AML-193 (cell line): ENCODE data around the gene PMEL.
"Not testable (repeated sequence)": the region's sequence is repeated elsewhere in the genome, so short reads cannot be mapped to it uniquely, and the experiment has no call there.

Source experiments
- DNase-seq, 2 experiments: peaks; one replicate each; lab custom pipeline; 2025; lab: John Stamatoyannopoulos, UW

The PMEL gene

DNA sequence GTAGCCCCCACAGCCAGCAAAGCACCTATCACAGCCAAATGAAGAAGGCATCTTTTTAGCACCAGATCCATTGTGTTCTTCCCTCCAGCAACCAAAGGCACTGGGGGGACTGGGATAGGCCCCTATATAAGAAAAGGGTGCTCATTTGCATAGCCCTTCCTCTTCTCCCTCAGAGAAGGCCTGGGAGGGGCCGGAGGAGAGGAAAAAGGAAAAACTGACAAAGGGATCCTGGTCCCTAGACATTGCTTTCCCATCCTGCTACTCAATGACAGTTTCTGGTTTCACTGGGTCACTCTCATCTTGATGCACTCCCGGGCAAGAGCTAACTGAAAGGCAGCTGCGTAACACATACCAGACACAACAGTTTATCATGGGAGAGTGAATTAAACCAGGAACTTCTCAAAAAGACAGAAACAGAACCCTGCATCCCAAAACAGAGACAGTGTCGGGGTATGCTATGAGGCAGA is at the start of gene PMEL:
PMEL (minus strand) TSS at position 102 of the 467 bp plus-strand sequence; CDS start at position 71, 31 bp downstream.
- DNase-seq, result no peak

DNA sequence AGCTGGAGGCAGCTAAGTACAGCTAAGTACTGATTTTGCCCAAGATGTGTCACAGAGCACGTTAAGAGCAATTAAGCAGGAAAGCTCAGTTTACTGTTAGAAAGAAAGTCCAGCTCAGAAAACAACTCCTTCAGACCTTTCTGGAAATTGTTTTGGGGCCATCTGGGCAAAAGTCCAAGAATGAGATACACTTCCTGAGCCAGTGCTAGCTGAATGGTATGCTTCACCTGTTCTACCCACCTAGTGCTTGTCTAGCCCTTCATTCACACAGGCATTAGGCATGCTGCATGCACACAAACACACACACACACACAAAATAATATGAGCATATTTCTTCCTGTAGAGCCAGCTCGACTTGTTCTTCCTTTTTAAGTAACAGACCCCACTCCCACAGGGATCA is 48.4 kb upstream of the PMEL start:
- no peak for DNase-seq

DNA sequence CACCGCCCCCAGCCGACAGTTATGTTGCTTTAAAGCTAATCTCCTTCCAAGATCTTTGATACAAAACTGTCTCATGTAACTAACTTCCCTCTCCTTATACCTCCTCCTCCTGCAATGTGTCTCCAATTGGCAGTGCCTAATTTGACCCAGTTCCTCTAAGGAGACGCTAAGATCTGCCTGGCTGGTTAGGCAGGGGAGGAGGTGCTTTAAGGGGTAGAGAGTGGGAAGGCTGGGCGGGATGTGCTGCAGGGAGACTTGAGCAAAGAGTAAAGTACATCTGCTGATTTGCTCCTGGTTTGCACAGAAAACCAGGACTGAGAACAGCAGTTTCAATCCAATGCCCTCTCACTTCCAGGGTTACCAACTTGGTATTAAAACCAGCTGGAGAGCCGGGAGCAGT is 47.6 kb upstream of the PMEL start:
- DNase-seq, result no peak

DNA sequence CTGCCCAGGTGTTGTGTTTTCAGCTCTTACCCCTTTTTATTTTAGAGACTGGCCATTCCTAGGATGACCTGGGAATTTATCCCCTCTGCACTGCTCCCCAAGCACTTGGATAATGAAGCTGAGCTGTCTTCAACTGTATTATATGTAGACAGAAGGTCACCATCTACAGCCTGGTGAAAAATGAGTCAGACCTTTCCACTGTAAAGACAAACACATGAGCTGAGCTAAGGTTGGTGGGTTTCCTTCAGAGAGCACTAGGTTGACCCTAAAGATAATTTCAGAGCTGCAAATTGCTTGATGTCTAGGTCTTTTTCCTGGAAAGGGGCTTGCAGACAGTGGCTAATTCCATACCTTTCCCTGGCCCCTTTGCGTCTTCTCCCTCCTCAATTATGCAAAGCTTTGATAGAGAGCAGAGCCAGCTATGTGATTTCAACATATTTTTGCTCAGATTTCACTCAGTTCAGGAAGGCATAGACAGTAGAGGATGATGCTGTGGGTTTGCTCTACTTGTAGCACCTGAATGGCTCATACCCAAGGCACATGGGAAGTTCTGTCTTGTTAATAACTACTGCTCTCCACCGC is 45.8 kb upstream of the PMEL start:
- DNase-seq, result no peak

DNA sequence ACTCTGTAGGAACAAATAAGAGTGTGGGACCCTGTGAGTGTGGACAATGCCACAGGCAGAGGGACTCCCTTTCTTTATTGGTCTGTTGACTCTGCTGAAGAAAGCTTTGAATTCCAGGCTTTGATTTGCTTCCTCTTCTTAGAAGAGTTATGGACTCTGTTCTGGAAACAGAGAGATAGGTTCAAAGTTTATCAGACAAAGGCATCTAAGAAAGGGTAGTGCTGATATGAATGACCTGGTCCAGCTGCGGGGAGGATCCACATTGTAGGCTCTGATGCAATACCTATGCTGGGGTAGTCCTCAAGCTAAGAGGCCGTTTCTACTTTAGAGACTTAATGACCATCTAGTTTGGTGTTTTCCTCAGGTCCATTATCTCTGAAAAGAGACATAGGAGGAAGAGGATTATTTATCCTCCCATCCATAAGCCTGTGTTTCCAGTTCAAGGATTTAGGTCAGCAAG is 44.3 kb upstream of the PMEL start:
- DNase-seq, result no peak

DNA sequence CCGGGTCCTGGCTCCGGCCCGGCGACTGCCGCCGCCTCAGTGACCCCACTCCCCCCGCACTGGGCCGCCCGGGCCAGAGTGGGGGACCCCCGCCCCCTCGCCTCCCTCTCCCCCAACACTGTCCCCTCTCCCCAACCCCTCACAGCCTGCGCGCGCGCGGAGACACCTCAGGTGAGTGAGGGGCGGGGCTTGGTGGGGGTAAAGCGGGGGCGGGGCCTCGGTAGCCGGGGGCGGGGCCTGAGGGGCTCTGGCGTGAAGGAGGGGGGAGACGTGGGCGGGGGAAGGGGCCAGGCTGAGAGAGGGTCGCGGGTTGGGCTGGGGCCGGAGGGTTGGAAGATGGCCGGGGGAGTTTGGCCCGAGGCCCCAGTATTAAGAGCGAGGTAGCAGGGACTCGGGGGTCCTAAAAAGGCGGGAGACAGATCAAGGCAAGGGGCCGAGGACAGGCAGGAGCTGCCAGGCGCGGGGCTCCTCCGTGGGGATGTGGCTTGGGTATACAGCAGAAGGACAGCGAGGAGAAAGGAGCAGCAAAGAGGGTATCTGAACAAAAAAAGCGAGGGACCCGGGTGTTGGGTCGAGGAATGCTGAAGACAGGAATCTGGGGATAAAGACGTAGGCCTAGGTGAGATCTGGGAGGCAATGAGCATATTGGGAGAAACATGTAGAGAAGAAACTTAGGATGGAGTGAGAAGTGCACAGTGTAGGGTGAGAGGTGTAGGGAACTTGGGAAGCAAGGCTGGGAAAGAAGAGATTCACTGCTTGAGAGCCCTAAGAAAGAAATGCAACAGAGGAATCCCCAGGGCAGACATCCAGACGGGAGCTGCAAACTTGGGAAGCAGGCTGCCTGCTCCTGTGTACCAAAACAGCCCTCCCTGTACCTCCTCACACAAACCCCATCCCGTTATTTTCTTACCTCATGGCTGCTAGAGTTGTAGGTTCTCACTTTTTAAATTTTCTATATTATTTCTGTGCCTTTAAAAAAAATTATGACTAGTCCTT is 42.0 kb upstream of the PMEL start:
- DNase-seq, result no peak

DNA sequence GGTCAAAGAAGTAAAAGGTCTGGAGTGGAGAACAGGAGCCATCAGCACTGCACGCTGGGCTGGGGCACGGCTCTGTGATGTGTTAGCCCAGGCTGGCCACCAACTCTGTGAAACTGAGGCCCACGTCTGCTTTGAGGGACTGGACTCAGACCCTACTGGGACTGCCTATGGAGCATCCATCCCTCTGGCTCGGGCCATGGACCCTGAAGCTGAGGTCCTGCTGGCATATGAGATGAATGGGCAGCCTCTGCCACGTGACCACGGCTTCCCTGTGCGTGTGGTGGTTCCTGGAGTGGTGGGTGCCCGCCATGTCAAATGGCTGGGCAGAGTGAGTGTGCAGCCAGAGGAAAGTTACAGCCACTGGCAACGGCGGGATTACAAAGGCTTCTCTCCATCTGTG is 38.4 kb upstream of the PMEL start:
- no peak for DNase-seq

DNA sequence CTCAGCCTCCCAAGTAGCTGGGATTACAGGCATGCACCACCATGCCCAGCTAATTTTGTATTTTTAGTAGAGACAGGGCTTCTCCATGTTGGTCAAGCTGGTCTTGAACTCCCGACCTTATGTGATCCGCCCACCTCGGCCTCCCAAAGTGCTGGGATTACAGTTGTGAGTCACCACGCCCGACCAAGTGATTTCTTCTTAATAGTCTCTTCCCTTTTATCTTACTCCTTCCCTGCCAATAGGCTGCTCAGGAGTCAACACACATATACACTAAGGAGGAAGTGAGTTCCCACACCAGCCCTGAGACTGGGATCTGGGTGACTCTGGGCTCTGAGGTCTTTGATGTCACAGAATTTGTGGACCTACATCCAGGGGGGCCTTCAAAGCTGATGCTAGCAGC is 37.5 kb upstream of the PMEL start:
- not testable (repeated sequence) for DNase-seq

DNA sequence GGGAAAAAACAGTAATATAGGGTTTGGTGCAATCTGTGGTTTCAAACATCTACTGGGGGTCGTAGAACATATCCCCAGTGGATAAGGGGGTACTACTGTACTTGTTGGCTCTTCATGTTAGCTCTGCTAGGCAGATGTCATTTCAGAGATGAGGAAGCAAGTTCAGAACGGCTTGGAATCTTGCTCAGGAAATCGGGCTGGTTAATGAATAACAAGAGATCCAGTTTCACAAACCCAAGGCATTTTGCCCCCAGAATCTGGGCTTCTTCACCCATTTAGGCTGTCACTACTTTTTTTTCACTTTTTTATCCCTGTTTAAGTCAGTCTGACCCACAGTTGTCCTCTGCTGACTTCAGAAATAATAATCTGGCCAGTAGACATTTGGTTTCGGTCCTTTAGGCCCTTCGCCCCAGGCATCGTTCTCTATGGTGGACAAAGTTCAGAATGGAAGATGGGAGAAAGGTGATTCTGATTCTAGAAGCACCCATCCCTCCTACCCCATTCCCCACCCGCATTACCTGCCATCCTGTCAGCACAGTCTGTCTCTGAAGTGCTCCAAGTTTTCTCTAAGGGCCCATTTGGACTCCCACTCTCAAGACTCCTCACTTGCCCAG is 35.8 kb upstream of the PMEL start:
- no peak for DNase-seq

DNA sequence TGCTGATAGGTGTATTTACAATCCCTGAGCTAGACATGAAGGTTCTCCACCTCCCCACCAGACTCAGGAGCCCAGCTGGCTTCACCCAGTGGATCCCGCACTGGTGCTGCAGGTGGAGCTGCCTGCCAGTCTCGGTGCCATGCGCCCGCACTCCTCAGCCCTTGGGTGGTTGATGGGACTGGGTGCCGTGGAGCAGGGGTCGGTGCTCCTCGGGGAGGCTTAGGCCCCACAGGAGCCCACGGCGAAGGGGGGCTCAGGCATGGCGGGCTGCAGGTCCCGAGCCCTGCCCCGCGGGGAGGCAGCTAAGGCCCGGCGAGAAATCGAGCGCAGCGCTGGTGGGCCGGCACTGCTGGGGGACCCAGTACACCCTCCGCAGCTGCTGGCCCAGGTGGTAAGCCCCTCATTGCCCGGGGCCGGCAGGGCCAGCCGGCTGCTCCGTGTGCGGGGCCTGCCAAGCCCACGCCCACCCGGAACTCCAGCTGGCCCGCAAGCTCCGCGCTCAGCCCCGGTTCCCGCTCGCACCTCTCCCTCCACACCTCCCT is 34.2 kb upstream of the PMEL start:
- DNase-seq, result not testable (repeated sequence)

DNA sequence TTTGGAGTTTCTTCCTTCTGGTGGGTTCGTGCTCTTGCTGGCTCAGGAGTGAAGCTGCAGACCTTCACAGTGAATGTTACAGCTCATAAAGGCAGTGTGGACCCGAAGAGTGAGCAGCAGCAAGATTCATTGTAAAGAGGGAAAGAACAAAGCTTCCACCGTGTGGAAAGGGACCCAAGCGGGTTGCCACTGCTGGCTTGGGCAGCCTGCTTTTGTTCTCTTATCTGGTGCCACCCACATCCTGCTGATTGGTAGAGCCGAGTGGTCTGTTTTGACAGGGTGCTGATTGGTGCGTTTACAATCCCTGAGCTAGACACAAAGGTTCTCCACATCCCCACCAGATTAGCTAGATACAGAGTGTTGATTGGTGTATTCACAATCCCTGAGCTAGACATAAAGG is 33.7 kb upstream of the PMEL start:
- DNase-seq, result not testable (repeated sequence)

DNA sequence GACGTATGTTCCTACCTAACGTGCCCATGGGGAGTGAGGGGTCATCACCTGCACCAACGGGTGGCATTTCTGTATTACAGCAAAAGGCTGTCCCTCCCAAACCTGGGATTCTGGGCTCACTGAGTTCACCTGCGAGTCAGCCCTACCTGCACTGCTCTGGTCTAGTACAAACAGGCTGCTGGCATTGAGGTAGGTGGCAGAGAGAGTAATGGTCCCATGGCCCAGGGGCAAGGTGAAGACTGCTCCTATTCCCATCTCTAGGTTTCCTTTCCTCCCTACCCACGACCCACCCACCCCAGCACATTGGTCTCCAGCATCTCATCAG is 31.7 kb upstream of the PMEL start:
- no peak for DNase-seq

DNA sequence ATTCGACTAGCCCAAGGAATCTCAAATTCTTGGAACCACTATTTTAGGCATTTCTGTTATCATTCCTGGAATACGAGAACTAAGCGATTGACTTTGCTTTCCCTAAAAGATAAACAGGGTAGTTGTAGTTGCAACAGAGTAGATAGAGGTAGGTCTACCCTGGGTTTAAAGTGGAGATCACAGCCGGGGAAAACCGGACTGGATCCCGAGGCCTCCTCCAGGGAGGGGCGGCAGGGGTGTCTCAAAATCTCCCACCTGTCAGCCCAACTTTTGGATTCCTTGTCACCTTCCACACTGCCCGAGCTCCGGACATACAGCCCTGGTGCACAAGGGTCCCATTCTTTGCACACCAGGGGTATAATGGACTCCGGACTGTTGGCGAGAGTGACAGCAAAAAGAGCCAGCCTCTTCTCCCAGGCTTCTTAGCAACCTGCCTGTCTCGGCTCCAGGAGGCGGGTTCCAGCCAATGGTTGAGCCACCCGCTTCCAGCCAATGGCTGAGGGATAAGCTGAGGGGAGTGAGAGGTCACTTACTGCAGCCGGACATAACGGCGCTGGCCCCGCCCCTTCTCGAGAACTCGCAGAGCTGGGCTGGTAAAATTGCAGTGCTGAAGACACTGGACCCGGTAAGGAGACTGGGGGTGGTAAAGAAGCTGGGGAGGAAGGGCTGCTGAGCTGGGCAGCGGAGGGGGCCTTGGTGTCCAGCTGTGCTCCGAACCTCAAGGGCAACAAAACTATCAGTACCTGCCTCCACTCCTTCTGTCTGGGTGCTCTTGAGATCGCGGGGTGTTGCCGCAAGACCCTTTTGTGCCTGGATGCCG is 31.1 kb upstream of the PMEL start, which contains the start of gene SUOX:
SUOX (plus strand) TSS at position 562 of the 820 bp plus-strand sequence. CDS start 4,946 bp downstream, outside the sequence.
- DNase-seq, result peak; percentile 96 to 97

DNA sequence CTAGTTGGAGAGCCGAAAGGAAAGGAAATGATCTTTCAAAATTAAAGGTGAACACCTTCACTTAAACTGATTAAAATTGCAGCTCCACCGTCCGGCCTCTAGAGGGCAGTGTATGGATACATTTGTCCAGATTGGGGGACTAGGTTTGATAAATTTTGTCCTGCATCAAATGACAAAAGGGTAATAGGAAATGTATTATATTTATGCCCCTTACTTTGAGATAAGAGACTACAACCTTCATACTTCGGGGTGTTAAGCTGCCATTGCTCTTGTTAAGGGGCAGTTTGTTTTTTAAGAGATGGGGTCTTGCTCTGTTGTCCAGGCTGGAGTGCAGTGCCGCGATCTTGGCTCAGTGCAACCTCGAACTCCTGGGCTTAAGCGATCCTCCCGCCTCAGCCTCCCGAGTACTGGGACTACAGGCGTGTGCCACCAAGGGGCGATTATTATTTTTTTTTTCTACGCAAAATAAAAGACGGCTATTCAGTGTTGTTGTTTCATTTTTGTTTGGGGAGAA is 30.4 kb upstream of the PMEL start:
- DNase-seq, result peak; percentile 54 to 69

DNA sequence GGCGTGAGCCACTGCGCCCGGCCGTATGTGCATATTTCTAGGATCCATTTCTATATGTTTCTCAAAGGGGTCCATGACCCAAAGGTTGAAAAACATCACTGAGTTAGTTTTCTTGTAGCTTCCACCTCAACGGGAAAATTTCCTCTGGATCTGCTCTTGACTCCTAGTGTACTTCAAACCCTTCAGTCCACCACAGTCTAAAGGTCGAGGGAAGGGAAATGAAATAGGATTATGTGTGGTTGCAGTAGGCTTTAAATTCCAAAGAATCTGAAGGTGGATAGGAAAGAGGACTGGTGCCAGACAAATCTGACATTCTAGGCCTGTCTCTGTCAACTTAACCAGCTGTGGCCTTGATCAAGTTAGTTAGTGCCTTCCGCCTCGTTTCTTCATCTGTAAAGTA is 29.5 kb upstream of the PMEL start:
- no peak for DNase-seq

DNA sequence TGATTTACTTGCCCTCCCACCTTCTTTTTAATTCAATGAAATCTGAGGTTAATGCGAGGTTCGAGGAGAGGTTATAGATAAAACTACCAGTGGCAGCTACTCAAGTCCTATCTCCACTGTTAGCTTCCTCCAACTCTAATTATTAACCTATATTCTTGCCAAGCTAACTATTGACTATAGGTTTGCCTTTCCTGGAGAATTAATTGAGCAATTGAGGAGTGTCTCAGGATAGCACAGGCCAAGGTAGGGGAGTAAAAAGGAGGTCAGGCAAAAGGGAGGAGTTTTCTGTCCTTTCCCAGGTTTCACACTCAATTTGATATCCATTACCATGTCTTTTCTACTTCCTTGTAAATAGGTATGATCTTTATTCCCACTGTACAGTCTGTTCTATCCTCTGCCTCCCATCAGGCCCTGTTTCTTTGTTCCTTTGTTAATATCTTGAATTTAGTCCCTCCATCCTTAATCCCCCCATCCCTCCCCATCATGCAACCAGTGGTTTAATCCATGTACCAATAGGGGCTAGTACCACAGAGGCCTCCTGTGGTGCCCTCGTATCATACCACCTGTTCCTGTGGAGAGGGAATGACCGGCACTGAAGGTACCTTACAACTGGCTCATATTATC is 27.5 kb upstream of the PMEL start:
- DNase-seq, result no peak

DNA sequence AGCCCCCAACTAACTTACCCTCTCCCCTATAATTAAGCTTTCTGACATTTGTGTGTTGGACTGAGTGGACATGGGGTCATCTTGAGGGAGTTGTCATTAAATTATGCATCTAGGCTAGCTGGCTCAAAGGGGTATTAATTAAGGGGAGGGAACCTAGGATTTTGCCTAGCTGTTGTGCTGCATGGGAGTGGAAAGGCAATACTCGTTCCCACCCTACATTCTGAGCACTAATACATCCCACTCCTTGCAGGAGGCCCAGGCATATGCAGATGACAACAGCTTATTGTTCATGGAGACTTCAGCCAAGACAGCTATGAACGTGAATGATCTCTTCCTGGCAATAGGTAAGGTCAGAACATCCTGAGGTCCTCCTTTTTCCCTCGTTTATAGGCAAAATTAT is 25.3 kb upstream of the PMEL start:
- no peak for DNase-seq

DNA sequence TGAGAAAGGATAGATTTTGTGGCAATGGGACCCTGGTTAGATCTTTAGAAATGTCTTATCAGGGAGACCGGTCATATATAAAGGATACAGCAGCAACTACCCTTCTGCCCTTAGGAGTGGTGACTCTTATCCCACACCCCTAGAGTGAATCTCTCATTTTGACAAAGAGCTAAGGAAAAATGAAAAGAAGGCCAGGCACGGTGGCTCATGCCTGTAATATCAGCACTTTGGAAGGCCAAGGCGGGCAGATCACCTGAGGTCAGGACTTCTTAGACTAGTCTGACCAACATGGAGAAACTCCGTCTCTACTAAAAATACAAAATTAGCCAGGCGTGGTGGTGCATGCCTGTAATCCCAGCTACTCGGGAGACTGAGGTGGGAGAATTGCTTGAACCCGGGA is 20.1 kb upstream of the PMEL start:
- DNase-seq, result not testable (repeated sequence)

DNA sequence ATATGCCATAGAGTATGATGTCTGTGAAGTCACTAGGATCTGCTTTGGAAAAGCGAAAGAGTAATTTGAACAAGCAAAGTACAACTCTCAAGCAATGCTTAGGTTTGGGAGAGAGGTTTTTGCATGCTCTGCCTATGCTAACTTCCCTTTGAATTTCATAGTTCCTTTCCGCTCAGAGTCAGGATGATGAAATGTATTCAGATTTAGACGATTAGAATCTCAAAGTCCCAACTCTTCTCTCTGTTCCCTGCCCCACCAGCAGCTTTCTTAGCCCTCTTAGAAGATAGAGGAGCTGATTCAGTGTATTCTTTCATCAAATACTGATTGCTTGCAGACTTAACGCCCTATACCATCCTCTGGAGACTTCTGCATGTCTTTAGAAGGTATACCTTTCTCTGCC is 19.5 kb upstream of the PMEL start:
- no peak for DNase-seq

DNA sequence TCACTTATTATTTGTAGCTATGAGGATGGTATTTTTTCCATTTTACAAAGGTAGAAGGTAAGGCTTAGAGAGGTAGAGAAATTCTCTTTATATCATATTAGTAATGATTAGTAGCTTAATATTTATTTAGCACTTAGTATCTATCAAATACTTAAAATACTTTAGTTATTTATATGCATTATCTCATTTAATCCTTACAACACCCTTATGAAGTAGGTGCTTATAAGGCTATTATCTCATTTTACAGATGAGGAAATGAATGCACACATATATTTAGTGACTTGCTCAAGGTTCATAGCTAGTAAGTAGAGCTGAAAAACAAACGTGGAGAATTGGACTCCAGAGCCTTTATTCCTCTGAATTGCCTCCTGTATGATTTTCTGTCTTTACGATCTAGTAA is 19.0 kb upstream of the PMEL start:
- DNase-seq, result no peak
